ENCODE data around the gene PPIL6.
"Not testable (repeated sequence)": the region's sequence is repeated elsewhere in the genome, so short reads cannot be mapped to it uniquely, and the experiment has no call there.

Gene PPIL6

GRCh38 chr6:109466212-109466923, 25.9 kb upstream of the PPIL6 start:
- no peak for DNase-seq

- DNase-seq, result no peak
Observed at GRCh38 chr6:109465772-109466171, 25.3 kb upstream of the PPIL6 start.

GRCh38 chr6:109461733-109462526, 21.5 kb upstream of the PPIL6 start:
- no peak for DNase-seq

GRCh38 chr6:109461205-109461604, 20.8 kb upstream of the PPIL6 start:
- DNase-seq, result not testable (repeated sequence)

GRCh38 chr6:109460161-109460829, 19.9 kb upstream of the PPIL6 start:
- DNase-seq, result no peak

GRCh38 chr6:109458774-109459531, 18.5 kb upstream of the PPIL6 start:
- no peak for DNase-seq

GRCh38 chr6:109457562-109457996, 17.2 kb upstream of the PPIL6 start:
- DNase-seq, result no peak

- peak; percentile 35 for DNase-seq
Observed at GRCh38 chr6:109456710-109457561, 16.5 kb upstream of the PPIL6 start.

GRCh38 chr6:109456111-109456583, 15.7 kb upstream of the PPIL6 start:
- no peak for DNase-seq

- peak; percentile 78 for DNase-seq
Observed at GRCh38 chr6:109455437-109456110, 15.1 kb upstream of the PPIL6 start, which contains the start of gene MICAL1. TSS of gene MICAL1 (minus strand) at chr6:109455772. CDS start at chr6:109454196, 1,576 bp downstream.

- DNase-seq, result no peak
Observed at GRCh38 chr6:109454496-109455436, 14.3 kb upstream of the PPIL6 start.

GRCh38 chr6:109453594-109454495, 13.4 kb upstream of the PPIL6 start:
- DNase-seq, result peak; percentile 90

- DNase-seq, result no peak
Observed at GRCh38 chr6:109453156-109453555, 12.7 kb upstream of the PPIL6 start.

GRCh38 chr6:109452181-109452580, 11.8 kb upstream of the PPIL6 start:
- no peak for DNase-seq

GRCh38 chr6:109451376-109451775, 10.9 kb upstream of the PPIL6 start:
- DNase-seq, result no peak

GRCh38 chr6:109450801-109451200, 10.4 kb upstream of the PPIL6 start:
- DNase-seq, result no peak

GRCh38 chr6:109449795-109450673, 9.6 kb upstream of the PPIL6 start:
- DNase-seq, result no peak
